Measurements from ENCODE around the gene BORCS8.

BORCS8 gene

GRCh38 chr19:19159534-19159933, 32.4 kb downstream of the BORCS8 start:
- no peak for DNase-seq (ENCODE audit: extremely low read depth, low read depth)
- no peak for TF ChIP-seq CTCF (IDR thresholded peaks at IDR 0.05; ENCODE audit: low read depth, low read length, missing control alignments)
- no peak overlapping the region for H3K4me3 ChIP-seq (replicated peaks; ENCODE audit: low read depth, low read length)

GRCh38 chr19:19157808-19158207, 34.1 kb downstream of the BORCS8 start:
- H3K4me3 ChIP-seq (replicated peaks; ENCODE audit: low read depth, low read length): no peak overlapping the region
- no peak for TF ChIP-seq CTCF (IDR thresholded peaks at IDR 0.05; ENCODE audit: low read depth, low read length, missing control alignments)
- no peak for DNase-seq (ENCODE audit: extremely low read depth, low read depth)

- no peak for TF ChIP-seq CTCF (IDR thresholded peaks at IDR 0.05; ENCODE audit: low read depth, low read length, missing control alignments)
- no peak overlapping the region for H3K4me3 ChIP-seq (replicated peaks; ENCODE audit: low read depth, low read length)
- DNase-seq (ENCODE audit: extremely low read depth, low read depth): no peak
These were observed 36.3 kb downstream of the BORCS8 start for GRCh38 chr19:19155495-19156219.

- DNase-seq (ENCODE audit: extremely low read depth, low read depth): no peak
- no peak for TF ChIP-seq CTCF (IDR thresholded peaks at IDR 0.05; ENCODE audit: low read depth, low read length, missing control alignments)
- H3K4me3 ChIP-seq (replicated peaks; ENCODE audit: low read depth, low read length): no peak overlapping the region
These were observed 37.0 kb downstream of the BORCS8 start for GRCh38 chr19:19154768-19155494.

GRCh38 chr19:19152668-19153384, 39.1 kb downstream of the BORCS8 start:
- no peak for TF ChIP-seq CTCF (IDR thresholded peaks at IDR 0.05; ENCODE audit: low read depth, low read length, missing control alignments)
- no peak for DNase-seq (ENCODE audit: extremely low read depth, low read depth)
- no peak overlapping the region for H3K4me3 ChIP-seq (replicated peaks; ENCODE audit: low read depth, low read length)

GRCh38 chr19:19151418-19151817, 40.5 kb downstream of the BORCS8 start:
- TF ChIP-seq CTCF (IDR thresholded peaks at IDR 0.05; ENCODE audit: low read depth, low read length, missing control alignments): no peak
- DNase-seq (ENCODE audit: extremely low read depth, low read depth): no peak
- no peak overlapping the region for H3K4me3 ChIP-seq (replicated peaks; ENCODE audit: low read depth, low read length)

Measured in HFF-Myc (cell line).